ENCODE data around the gene CNTN4.

GRCh38 chr3:2579206-2579605 is 480.5 kb downstream of the CNTN4 start:
- TF ChIP-seq EZH2phosphoT487 (IDR thresholded peaks at IDR 0.05; ENCODE audit: unreplicated experiment) (no peak), JUNB (IDR thresholded peaks at IDR 0.05; ENCODE audit: unreplicated experiment) (no peak), CTCF (conservative IDR thresholded peaks at IDR 0.05; ENCODE audit: low read depth in 2 of 2) (no peak), EZH2 (IDR thresholded peaks at IDR 0.05; ENCODE audit: low read depth, unreplicated experiment) (no peak), STAT1 (IDR thresholded peaks at IDR 0.05; ENCODE audit: unreplicated experiment) (no peak), ETS1 (IDR thresholded peaks at IDR 0.05) (no peak), POLR2AphosphoS5 (IDR thresholded peaks at IDR 0.05; ENCODE audit: low read depth) (no peak), REST (IDR thresholded peaks at IDR 0.05; ENCODE audit: unreplicated experiment) (no peak)

Data from GM23338 (cell line).